ENCODE measurements around the gene FAM171A1. TPM values are rescaled to one million over a fixed set of nuclear protein-coding genes. Genes with fewer than 3 reads are reported as not detected.

The FAM171A1 gene
- total and polyA plus RNA-seq, 2 experiments from 2014 or later, result 38.9 to 41.5 TPM

- H3K9me3 ChIP-seq (ENCODE audit: low read depth), result no peaks in the 10 kb centered on the region
- no peaks in the 10 kb centered on the region for H3K36me3 ChIP-seq
- DNase-seq (ENCODE audit: low read depth in 1 of 2, low spot score in 1 of 2), result no peak
- no peak overlapping the region for H3K27ac ChIP-seq
- no peaks in the 10 kb centered on the region for H3K27me3 ChIP-seq
- no peak for TF ChIP-seq CTCF (IDR thresholded peaks at IDR 0.05; ENCODE audit: low read depth, low read length)
- no peak overlapping the region for H3K4me3 ChIP-seq
- peaks cover 7% of the 10 kb centered on the region for H3K4me1 ChIP-seq (ENCODE audit: low read depth)
These were observed 7.1 kb downstream of the FAM171A1 start for GRCh38 chr10:15364001-15364400.

GRCh38 chr10:15363031-15363430 lies 8.1 kb downstream of the FAM171A1 start:
- TF ChIP-seq CTCF (IDR thresholded peaks at IDR 0.05; ENCODE audit: low read depth, low read length), result no peak
- H3K4me1 ChIP-seq (ENCODE audit: low read depth), result no peaks in the 10 kb centered on the region
- H3K9me3 ChIP-seq (ENCODE audit: low read depth), result no peaks in the 10 kb centered on the region
- H3K4me3 ChIP-seq, result no peak overlapping the region
- H3K27ac ChIP-seq, result no peak overlapping the region
- no peaks in the 10 kb centered on the region for H3K27me3 ChIP-seq
- H3K36me3 ChIP-seq, result no peaks in the 10 kb centered on the region
- no peak for DNase-seq (ENCODE audit: low read depth in 1 of 2, low spot score in 1 of 2)

GRCh38 chr10:15361131-15361530 lies 10.0 kb downstream of the FAM171A1 start:
- no peak overlapping the region for H3K4me3 ChIP-seq
- H3K27ac ChIP-seq, result no peak overlapping the region
- no peaks in the 10 kb centered on the region for H3K27me3 ChIP-seq
- no peaks in the 10 kb centered on the region for H3K4me1 ChIP-seq (ENCODE audit: low read depth)
- TF ChIP-seq CTCF (IDR thresholded peaks at IDR 0.05; ENCODE audit: low read depth, low read length), result no peak
- no peaks in the 10 kb centered on the region for H3K9me3 ChIP-seq (ENCODE audit: low read depth)
- no peak for DNase-seq (ENCODE audit: low read depth in 1 of 2, low spot score in 1 of 2)
- H3K36me3 ChIP-seq, result no peaks in the 10 kb centered on the region

- Histone ChIP-seq H3K27me3 (no peaks in the 10 kb centered on the region), H3K9me3 (ENCODE audit: low read depth) (no peaks in the 10 kb centered on the region), H3K27ac (no peak overlapping the region), H3K4me3 (no peak overlapping the region), H3K4me1 (ENCODE audit: low read depth) (no peaks in the 10 kb centered on the region), H3K36me3 (no peaks in the 10 kb centered on the region)
- TF ChIP-seq CTCF (IDR thresholded peaks at IDR 0.05; ENCODE audit: low read depth, low read length), result no peak
- DNase-seq (ENCODE audit: low read depth in 1 of 2, low spot score in 1 of 2), result no peak
These were observed 10.5 kb downstream of the FAM171A1 start for GRCh38 chr10:15360566-15360965.

GRCh38 chr10:15353471-15354017 lies 17.5 kb downstream of the FAM171A1 start:
- no peak for DNase-seq (ENCODE audit: low read depth in 1 of 2, low spot score in 1 of 2)
- no peak overlapping the region for H3K27ac ChIP-seq
- H3K9me3 ChIP-seq (ENCODE audit: low read depth), result no peaks in the 10 kb centered on the region
- H3K27me3 ChIP-seq, result no peaks in the 10 kb centered on the region
- TF ChIP-seq CTCF (IDR thresholded peaks at IDR 0.05; ENCODE audit: low read depth, low read length), result no peak
- no peaks in the 10 kb centered on the region for H3K4me1 ChIP-seq (ENCODE audit: low read depth)
- no peaks in the 10 kb centered on the region for H3K36me3 ChIP-seq
- no peak overlapping the region for H3K4me3 ChIP-seq

GRCh38 chr10:15352836-15353235 lies 18.3 kb downstream of the FAM171A1 start:
- TF ChIP-seq CTCF (IDR thresholded peaks at IDR 0.05; ENCODE audit: low read depth, low read length), result no peak
- Histone ChIP-seq H3K36me3 (no peaks in the 10 kb centered on the region), H3K4me1 (ENCODE audit: low read depth) (no peaks in the 10 kb centered on the region), H3K27me3 (no peaks in the 10 kb centered on the region), H3K27ac (no peak overlapping the region), H3K4me3 (no peak overlapping the region), H3K9me3 (ENCODE audit: low read depth) (no peaks in the 10 kb centered on the region)
- no peak for DNase-seq (ENCODE audit: low read depth in 1 of 2, low spot score in 1 of 2)
